Ectodermal cell (in vitro differentiated cells): Measurements from ENCODE around the gene FAT1.

Source experiments
- H3K27ac ChIP-seq: 2 replicates; pipeline ENCODE4 v1.7.0; 2013; ENCODE audit warnings: mild to moderate bottlenecking, low read depth, low read length; ENCODE audit not compliant: insufficient read depth, poor library complexity, severe bottlenecking
- H3K27me3 ChIP-seq: 2 replicates; pipeline ENCODE4 v1.7.0; 2013; ENCODE audit warnings: mild to moderate bottlenecking, low read length; ENCODE audit not compliant: insufficient read depth, control insufficient read depth, poor library complexity, severe bottlenecking
- H3K36me3 ChIP-seq: one replicate; pipeline ENCODE4 v1.7.0; 2013; ENCODE audit warnings: low read length; ENCODE audit not compliant: control insufficient read depth, insufficient read depth
- H3K4me1 ChIP-seq: one replicate; pipeline ENCODE4 v1.7.0; 2013; ENCODE audit warnings: low read length; ENCODE audit not compliant: control insufficient read depth, insufficient read depth
- H3K4me3 ChIP-seq: 2 replicates; pipeline ENCODE4 v1.7.0; 2013; ENCODE audit warnings: low read depth, low read length, control low read depth; ENCODE audit not compliant: insufficient read depth
- H3K9me3 ChIP-seq: 2 replicates; pipeline ENCODE4 v1.7.0; 2013; ENCODE audit warnings: mild to moderate bottlenecking, low read length, moderate library complexity; ENCODE audit not compliant: control insufficient read depth
- WGBS, 2 experiments: methylation state at CpG; one replicate each; pipeline ENCODE4 v1.1.7; 2013; ENCODE audit warnings: missing lambda C conversion rate in 2 of 2; 5-methylcytosine and 5-hydroxymethylcytosine counted together

Gene FAT1

GRCh38 chr4:186754976-186755375 lies 31.3 kb upstream of the FAT1 start:
- no peak overlapping the region for H3K4me3 ChIP-seq
- WGBS, 2 experiments, result 93 to 94% methylated on average over 9 of the region's 10 CpGs
- no peaks in the 10 kb centered on the region for H3K4me1 ChIP-seq

DNA sequence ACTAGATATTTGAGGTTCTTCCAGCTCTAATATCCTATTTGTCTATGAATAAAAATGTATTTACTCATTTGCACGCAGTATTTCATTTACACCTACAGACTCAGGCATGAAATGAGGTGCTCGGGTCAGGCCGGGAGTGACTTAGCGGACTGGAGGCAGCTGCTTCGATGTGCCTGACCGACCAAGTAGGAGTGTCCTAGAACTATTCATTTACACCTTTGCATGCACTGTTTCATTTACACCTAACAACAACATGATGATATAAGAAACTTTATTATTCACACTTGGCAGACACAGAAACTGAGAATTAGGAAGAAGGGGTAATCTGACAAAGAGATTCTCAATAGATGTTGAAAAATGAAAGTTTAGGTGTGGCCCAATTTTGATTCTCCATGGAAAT lies 28.7 kb upstream of the FAT1 start:
- no peaks in the 10 kb centered on the region for H3K27me3 ChIP-seq
- no peaks in the 10 kb centered on the region for H3K36me3 ChIP-seq
- H3K4me3 ChIP-seq, result no peak overlapping the region
- no peak overlapping the region for H3K27ac ChIP-seq
- H3K9me3 ChIP-seq, result no peaks in the 10 kb centered on the region
- H3K4me1 ChIP-seq, result no peaks in the 10 kb centered on the region
- 96 to 98% methylated on average over 6 of the region's 6 CpGs for WGBS, 2 experiments

More at GRCh38 chr4:186754976-186755375, 31.3 kb upstream of the FAT1 start:
- Histone ChIP-seq H3K9me3 (no peaks in the 10 kb centered on the region), H3K27ac (no peak overlapping the region), H3K36me3 (no peaks in the 10 kb centered on the region), H3K27me3 (no peaks in the 10 kb centered on the region)

DNA sequence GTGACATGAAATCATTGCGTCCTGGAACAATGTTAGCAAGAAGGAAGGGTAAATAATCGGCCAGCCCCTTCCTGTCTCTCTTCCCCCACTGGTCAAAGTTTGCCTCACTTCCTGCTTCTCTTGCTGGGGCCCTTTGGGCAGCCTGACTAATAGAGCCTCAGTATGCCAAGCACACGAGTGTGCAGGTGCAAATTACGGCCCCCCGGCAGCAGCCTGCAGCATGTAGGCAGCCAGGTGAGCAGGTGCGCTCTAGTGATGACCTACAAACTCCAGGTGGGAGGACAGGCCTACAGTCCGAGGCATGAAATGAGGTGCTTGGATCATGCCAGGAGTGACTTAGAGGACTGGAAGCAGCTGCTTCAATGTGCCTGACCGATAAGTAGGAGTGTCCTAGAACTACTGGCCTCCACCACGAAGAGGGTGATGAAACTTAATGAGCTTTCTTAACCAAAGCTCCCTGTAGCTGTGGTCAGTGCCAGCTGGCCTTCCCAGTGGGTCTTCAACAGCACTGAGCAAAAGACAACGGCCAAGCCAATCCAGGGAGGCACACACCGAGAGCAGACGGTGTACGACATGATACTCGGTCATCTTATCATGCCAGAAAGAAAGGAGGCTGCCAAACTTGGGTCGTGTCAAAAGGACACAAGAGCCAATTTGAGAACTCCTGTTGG lies 26.1 kb upstream of the FAT1 start:
- no peak overlapping the region for H3K27ac ChIP-seq
- H3K4me3 ChIP-seq, result no peak overlapping the region
- H3K9me3 ChIP-seq, result no peaks in the 10 kb centered on the region
- H3K36me3 ChIP-seq, result no peaks in the 10 kb centered on the region
- no peaks in the 10 kb centered on the region for H3K4me1 ChIP-seq
- no peaks in the 10 kb centered on the region for H3K27me3 ChIP-seq
- 92 to 95% methylated on average over 15 of the region's 15 CpGs for WGBS, 2 experiments

GRCh38 chr4:186746581-186746980 lies 22.9 kb upstream of the FAT1 start:
- Histone ChIP-seq H3K27ac (no peak overlapping the region), H3K36me3 (no peaks in the 10 kb centered on the region), H3K4me3 (no peak overlapping the region), H3K4me1 (no peaks in the 10 kb centered on the region), H3K27me3 (no peaks in the 10 kb centered on the region), H3K9me3 (no peaks in the 10 kb centered on the region)
- 93 to 95% methylated on average over 4 to 6 of the region's 6 CpGs for WGBS, 2 experiments

DNA sequence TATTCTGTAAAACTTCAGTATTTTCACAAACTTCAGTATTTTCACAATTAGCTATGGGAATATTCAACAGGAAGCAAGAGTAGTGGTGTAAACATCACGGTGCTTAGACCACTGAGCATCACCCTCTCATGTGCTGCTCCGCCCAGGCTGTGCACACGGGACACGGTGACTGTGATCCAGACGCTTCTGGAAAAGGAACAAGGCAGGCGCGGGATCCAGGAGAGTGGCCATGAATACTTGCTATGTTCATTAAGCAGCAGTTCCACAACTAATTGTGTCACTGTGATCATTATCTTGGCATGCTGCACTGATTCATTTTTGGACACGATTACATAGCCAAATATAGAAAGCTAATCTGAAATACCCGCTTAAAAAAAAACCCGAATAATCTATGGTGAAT lies 19.6 kb upstream of the FAT1 start:
- 95 to 97% methylated on average over 10 of the region's 10 CpGs for WGBS, 2 experiments
- H3K4me3 ChIP-seq, result no peak overlapping the region
- H3K9me3 ChIP-seq, result no peaks in the 10 kb centered on the region
- H3K36me3 ChIP-seq, result no peaks in the 10 kb centered on the region
- no peaks in the 10 kb centered on the region for H3K27me3 ChIP-seq
- H3K27ac ChIP-seq, result no peak overlapping the region
- no peaks in the 10 kb centered on the region for H3K4me1 ChIP-seq

DNA sequence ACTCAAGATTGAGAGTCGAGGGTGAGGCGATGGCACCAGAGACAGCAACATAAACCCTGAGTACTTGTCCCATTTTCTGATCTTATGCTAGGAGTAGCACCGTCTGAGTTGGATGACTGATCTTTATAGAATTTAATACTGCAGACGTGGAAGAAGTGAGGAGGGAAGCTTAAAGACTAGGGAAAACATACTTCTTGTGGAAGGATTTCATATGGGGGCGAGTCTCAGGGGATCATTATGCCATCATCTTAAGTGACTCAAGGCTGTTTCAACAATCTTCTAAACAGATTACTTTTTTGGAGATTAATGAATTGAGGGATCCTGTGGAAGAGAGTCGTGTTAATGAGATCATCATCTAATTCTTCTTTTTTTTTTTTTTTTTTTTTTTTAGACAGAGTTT lies 17.2 kb upstream of the FAT1 start:
- Histone ChIP-seq H3K27me3 (no peaks in the 10 kb centered on the region), H3K4me1 (no peaks in the 10 kb centered on the region), H3K36me3 (no peaks in the 10 kb centered on the region), H3K9me3 (no peaks in the 10 kb centered on the region), H3K27ac (no peak overlapping the region), H3K4me3 (no peak overlapping the region)
- 94% methylated on average over 4 to 5 of the region's 6 CpGs for WGBS, 2 experiments

DNA sequence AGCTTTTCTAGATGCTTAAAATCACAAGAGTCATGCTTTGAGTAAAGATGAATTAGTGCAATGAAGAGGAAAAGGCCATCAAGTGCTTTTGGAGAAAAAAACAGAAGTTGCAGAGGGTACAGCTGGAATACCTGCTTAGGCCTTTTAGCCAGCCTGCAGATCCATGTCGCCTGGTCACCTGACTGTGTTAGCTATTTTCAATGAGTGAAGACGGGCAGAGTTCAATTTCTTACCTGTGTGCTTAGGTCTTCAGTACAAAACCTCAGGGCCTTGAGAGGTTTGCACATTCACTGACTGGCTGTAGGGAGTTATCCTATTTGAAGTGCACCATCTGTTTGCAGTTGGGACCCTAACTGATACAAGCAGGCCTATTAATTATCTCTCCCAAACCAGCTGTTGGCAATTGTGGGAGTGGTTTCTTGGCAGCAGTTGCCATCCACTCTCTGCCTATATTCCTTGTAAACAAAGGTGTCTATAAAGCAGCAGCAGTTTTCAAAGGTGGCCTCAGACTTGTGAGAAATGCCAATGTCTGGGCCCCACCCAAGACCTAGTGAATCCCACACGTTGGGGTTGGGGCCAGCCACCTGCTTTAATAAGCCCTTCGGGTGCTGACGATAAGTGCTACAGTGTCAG lies 16.3 kb upstream of the FAT1 start:
- Histone ChIP-seq H3K4me1 (no peaks in the 10 kb centered on the region), H3K27ac (no peak overlapping the region), H3K27me3 (no peaks in the 10 kb centered on the region), H3K4me3 (no peak overlapping the region), H3K9me3 (no peaks in the 10 kb centered on the region), H3K36me3 (no peaks in the 10 kb centered on the region)
- WGBS, 2 experiments, result 91 to 95% methylated on average over 5 of the region's 5 CpGs

GRCh38 chr4:186739317-186739716 lies 15.7 kb upstream of the FAT1 start:
- no peaks in the 10 kb centered on the region for H3K36me3 ChIP-seq
- H3K4me1 ChIP-seq, result peaks cover 1% of the 10 kb centered on the region
- 91 to 92% methylated on average over 6 to 7 of the region's 9 CpGs for WGBS, 2 experiments
- H3K9me3 ChIP-seq, result no peaks in the 10 kb centered on the region
- no peaks in the 10 kb centered on the region for H3K27me3 ChIP-seq
- no peak overlapping the region for H3K4me3 ChIP-seq
- no peak overlapping the region for H3K27ac ChIP-seq

DNA sequence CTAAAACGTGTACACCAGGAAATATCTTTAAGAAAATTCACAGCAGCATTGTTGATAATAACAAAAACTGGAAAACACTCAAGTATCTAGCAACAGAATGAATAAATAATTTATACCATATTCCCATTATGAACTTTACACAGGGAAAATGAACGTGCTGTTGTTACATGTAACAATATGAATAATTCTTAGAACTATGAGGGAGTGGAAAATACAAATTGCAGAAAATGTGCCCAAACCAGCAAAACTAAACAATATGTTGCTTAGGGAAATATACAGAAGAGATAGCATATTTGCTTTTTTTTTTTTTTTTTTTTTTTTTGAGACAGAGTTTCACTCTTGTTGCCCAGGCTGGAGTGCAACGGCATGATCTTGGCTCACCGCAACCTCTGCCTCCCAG lies 14.8 kb upstream of the FAT1 start:
- Histone ChIP-seq H3K4me1 (peaks cover 9% of the 10 kb centered on the region), H3K27ac (no peak overlapping the region), H3K27me3 (no peaks in the 10 kb centered on the region), H3K36me3 (no peaks in the 10 kb centered on the region), H3K4me3 (no peak overlapping the region), H3K9me3 (no peaks in the 10 kb centered on the region)
- WGBS, 2 experiments, result 94 to 100% methylated on average over 2 to 4 of the region's 4 CpGs

DNA sequence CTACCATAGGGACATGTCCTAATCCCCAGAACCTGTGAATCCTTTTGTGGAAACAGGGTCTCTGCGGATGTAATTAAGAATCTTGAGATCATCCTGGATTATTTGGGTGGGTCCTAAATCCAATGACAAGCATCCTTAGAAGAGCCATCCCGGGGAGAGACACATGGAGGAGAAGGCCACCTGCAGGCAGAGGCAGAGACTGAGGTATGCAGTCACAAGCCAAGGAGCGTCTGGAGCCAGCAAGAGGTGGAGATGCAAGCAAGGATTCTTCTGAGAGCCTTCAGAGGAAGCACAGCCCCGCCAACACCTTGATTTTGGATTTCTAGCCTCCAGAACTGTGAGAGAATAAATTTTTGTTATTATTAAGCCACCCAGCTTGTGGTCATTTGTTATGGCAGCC lies 13.8 kb upstream of the FAT1 start:
- Histone ChIP-seq H3K4me1 (peaks cover 9% of the 10 kb centered on the region), H3K27ac (no peak overlapping the region), H3K27me3 (no peaks in the 10 kb centered on the region), H3K9me3 (no peaks in the 10 kb centered on the region), H3K4me3 (no peak overlapping the region), H3K36me3 (no peaks in the 10 kb centered on the region)
- WGBS, 2 experiments, result 68 to 75% methylated on average over 4 of the region's 4 CpGs
